ENCODE results near the gene SLX4IP.
"Not testable (repeated sequence)": the region's sequence is repeated elsewhere in the genome, so short reads cannot be mapped to it uniquely, and the experiment has no call there.

The SLX4IP gene

DNA sequence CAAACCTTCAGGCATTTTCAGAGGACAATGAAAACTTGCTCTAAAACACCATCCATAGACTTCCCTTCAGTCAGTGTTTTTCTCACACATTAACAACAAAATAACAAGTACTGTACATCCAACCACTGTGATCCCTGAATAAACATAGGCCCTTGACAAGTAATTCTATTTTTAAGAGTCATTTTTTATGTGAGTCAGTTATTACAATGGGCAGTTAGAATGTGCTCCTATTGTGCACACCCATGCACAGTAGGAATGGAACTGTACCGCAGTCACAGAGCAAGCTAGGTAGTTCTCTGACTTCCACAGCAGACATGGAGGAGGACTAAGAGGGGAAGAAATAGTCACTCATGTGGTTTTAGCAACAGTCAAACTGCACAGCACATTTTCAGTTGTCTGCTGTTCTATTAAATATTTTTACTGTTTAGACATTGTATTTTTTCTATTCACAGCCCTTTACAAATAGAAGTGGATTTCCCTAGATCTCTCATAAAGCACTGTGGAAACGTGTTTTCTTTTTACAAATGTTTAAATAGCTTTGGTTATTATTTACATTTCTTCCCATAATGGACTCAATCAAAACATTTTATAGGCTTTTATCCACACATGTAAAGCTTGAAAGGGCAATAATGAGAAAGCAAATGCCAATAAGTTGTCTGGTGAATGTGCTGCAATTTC, 138.3 kb downstream of the SLX4IP start:
- no peak for DNase-seq (ENCODE audit: low read depth in 2 of 2)

- no peak for DNase-seq (ENCODE audit: low read depth in 2 of 2)
These were observed 138.8 kb downstream of the SLX4IP start for GRCh38 chr20:10573951-10574339.

GRCh38 chr20:10576411-10577090, 141.4 kb downstream of the SLX4IP start:
- DNase-seq (ENCODE audit: low read depth in 2 of 2) = no peak

DNA sequence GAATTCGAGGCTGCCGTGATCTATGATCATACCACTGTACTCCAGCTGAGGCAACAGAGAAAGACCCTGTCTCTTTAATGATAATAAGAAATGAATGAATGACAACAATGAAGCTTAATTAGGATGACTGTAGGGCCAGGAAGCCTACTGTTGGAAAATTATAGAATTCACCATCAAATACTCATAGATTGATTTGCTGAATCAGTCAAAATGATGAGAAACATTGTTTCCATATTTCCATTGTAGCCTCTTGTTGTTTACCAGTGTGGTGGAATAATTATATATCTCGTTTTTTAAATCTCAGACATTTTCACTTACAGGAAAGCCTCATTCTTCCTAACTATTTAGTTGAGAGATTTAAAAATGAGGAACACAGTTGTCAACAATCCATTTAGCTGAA, 142.5 kb downstream of the SLX4IP start:
- no peak for DNase-seq (ENCODE audit: low read depth in 2 of 2)

GRCh38 chr20:10578607-10579006, 143.5 kb downstream of the SLX4IP start:
- no peak for DNase-seq (ENCODE audit: low read depth in 2 of 2)

GRCh38 chr20:10579942-10580341, 144.8 kb downstream of the SLX4IP start:
- no peak for DNase-seq (ENCODE audit: low read depth in 2 of 2)

GRCh38 chr20:10580700-10581099, 145.6 kb downstream of the SLX4IP start:
- DNase-seq (ENCODE audit: low read depth in 2 of 2) = no peak

GRCh38 chr20:10581823-10582222, 146.7 kb downstream of the SLX4IP start:
- DNase-seq (ENCODE audit: low read depth in 2 of 2) = no peak

DNA sequence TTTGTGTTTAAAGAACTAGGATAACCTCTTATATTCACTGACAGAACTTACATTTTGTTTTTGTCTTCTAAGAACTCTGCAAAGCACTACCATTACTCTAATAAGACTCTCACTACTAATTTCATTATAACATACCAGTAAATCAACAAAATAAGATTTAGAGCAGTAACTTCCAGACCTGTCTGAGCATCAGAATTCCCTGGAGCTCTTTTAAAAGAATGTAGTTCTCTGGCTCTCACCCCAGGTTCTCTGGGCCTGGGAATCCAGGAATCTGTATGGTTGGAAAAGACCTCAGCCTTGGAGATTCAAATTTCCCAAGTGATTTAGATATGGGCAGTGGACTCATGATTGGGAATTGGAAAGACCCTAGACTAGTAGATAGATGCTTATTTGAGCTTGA, 149.3 kb downstream of the SLX4IP start:
- DNase-seq (ENCODE audit: low read depth in 2 of 2) = no peak

DNA sequence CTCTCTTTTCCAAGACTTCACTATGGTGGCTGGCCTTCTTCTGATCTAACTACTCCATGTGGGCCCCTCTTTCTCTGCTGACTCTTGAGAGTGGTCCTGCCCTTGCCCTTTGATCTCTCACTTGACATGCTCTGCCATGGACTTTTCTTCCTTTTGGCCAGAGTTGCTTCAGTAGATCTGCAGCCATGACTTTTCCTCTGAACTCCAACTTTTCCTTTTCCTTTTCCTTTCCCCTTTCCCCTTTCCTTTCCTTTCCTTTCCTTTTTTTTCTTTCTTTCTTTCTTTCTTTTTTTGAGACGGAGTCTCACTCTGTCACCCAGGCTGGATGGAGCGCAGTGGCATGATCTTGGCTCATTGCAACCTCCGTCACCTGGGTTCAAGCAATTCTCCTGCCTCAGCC, 150.2 kb downstream of the SLX4IP start:
- DNase-seq (ENCODE audit: low read depth in 2 of 2) = no peak

- DNase-seq (ENCODE audit: low read depth in 2 of 2) = no peak
These were observed 151.2 kb downstream of the SLX4IP start for GRCh38 chr20:10586296-10586695.

DNA sequence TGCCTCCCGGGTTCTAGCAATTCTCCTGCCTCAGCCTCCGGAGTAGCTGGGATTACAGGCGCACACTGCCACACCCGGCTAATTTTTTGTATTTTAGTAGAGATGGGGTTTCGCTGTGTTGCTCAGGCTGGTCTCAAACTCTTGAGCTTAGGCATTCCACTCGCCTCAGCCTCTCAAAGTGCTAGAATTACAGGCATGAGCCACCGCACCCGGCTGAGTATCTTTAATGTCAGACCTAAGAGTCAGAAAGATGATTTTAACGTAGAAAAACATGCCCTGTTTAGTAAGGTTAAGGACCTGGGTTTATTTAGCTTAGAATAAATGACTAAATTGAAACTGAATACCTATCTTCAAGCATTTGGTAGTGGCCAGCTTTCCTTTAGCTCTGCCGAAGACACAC, 155.3 kb downstream of the SLX4IP start:
- not testable (repeated sequence) for DNase-seq (ENCODE audit: low read depth in 2 of 2)

- no peak for DNase-seq (ENCODE audit: low read depth in 2 of 2)
These were observed 156.0 kb downstream of the SLX4IP start for GRCh38 chr20:10590950-10591671.

DNA sequence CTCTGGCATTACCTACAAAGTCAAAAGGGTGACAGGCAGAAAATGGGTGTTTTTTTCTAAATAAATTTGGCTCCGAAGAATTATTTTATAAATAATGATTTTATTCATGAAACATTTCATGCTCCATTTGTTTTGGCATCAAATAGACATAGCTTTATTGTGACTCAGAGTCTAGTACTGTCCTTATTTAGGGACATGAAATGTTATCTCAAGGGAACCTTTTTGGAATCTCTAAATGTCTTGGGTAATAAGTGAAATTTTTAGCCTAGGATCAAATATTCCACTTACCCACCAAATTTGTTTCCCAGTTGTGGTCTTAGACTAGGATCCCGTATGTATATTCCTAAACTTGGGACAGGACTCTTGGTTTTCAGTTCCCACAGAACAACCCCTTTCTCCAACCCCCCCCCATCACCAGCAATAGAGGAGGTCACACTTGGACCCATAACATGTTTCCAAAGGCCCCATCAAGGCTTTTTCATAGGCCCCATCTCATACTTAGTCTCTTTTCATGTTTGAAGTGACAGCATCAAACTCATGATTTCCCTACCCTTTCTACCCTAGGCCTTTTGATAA, 156.9 kb downstream of the SLX4IP start:
- DNase-seq (ENCODE audit: low read depth in 2 of 2) = no peak

DNA sequence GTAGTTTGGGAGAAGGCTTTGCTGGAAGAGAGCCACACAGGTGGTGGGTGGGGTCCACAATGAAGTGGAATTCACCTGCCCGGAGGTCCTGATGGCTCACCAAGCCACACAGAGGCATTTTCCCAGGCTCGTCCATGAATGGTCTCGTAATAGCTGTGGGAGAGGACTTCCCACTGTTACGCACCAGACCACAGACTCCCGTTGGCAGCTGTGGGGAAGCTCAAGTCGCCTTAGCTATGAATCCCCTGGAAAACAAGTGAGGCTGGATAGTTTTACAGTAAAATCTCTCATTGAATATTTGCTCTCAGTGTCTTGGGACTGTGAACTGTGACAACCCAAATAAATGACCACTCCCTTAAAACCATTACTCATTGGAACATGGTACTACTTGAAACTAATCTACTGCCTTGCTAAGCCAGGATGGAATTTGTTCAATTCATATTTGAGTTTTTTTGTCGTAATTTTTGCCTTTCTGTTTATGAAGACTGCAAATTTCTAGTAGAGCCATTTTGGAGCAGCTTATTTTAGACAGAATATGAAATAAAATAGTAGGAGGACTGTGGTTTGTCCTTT, 159.3 kb downstream of the SLX4IP start:
- no peak for DNase-seq (ENCODE audit: low read depth in 2 of 2)

DNA sequence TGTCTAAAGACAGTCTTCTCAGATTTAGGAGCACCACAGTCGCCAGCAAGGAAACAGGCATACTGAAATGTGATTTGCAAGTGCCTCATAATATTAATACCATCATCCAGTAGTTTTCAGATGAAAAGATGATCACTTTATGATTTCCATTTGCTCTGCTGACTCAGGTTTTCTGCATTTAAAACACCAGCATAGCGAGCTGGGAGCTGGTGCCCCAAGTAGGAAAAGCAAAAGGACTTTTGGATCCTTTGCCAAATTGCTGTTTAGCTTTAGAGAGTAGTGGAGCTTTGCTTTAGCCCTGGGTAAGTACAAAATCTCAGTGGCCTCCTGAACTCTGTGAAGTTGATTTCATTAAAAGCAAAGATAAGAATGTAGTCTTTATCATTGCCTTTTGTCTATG, 160.2 kb downstream of the SLX4IP start:
- DNase-seq (ENCODE audit: low read depth in 2 of 2) = no peak

GRCh38 chr20:10595985-10596384, 160.9 kb downstream of the SLX4IP start:
- DNase-seq (ENCODE audit: low read depth in 2 of 2) = no peak

DNA sequence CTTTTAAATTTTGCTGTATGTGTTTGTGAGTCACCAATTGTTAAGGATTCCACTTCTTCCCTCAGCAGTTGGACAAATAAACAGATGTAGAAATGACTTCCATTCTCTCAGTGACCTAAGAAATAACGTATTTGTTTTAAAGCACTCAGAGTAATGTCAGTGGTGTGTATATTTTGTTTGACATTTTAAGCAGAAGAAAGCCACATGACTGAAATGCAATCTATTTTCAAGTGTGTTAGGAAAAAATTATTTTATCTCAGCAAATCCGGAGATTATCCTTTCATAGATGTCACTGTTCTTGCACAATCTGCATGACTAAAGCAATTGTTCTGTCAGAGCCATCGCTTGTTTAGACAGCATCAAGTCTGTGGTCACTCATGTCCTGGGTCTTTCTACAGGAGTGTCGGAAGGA, 161.6 kb downstream of the SLX4IP start:
- DNase-seq (ENCODE audit: low read depth in 2 of 2) = no peak

DNA sequence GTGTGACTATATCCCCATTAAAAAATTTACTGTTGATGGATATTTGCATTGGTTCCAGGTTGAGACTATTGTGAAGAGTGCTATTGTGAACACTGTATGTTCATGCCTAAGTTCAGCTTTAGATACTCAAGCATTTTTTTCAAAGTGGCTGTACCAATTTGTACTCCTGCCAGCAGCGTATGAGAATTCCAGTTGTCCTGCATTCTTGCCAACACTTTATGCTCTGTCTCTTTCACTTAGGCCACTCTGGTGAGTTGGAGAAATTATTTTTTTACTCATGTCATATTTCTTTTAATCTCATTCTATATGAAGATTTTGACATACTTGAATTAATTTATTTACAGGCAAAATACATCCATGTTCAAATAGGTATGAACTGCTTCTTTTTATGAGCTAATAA, 162.5 kb downstream of the SLX4IP start:
- no peak for DNase-seq (ENCODE audit: low read depth in 2 of 2)

GRCh38 chr20:10602221-10602871, 167.2 kb downstream of the SLX4IP start:
- no peak for DNase-seq (ENCODE audit: low read depth in 2 of 2)

DNA sequence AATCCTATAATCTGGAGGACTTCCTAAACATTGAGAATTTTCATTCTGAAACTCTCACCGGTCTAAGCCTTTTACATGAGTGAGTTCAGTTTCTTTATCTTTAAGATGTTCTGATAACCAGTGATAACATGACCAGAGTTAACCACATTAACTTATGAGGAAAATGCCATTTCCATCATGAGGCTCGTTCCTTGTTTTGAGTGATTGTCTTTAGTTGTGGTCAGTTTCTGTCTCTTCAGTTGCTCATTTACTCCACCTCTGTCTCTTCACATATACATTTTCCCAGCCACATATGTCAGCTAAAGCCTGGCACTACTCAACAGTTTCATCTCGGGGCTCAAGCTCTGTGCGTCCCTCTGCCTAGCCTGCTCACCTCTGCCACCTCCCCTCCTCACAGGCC, 168.3 kb downstream of the SLX4IP start:
- DNase-seq (ENCODE audit: low read depth in 2 of 2) = no peak
